GM21786 (cell line): ENCODE data around the gene GUCA1A.
"Not testable (repeated sequence)": the region's sequence is repeated elsewhere in the genome, so short reads cannot be mapped to it uniquely, and the experiment has no call there.

Source experiments
- ATAC-seq: cut with Tn5 transposase; IDR thresholded peaks from one replicate; pipeline ENCODE4 v1.9.1; 2021; ENCODE audit not compliant: unreplicated experiment

GUCA1A gene

GRCh38 chr6:42142118-42142835, 30.9 kb upstream of the GUCA1A start, which contains the start of gene C6orf132:
Gene C6orf132, minus strand, starts transcription at chr6:42142620. Its CDS starts 176 bp downstream, at chr6:42142444.
- ATAC-seq = no peak

- no peak for ATAC-seq
Observed at GRCh38 chr6:42147138-42147562, 26.0 kb upstream of the GUCA1A start.

GRCh38 chr6:42148058-42148457, 25.1 kb upstream of the GUCA1A start:
- no peak for ATAC-seq

- ATAC-seq = no peak
Observed at GRCh38 chr6:42150254-42150653, 22.9 kb upstream of the GUCA1A start.

- ATAC-seq = no peak
Observed at GRCh38 chr6:42152024-42152423, 21.1 kb upstream of the GUCA1A start.

- not testable (repeated sequence) for ATAC-seq
Observed at GRCh38 chr6:42152528-42153213, 20.5 kb upstream of the GUCA1A start.

- no peak for ATAC-seq
Observed at GRCh38 chr6:42153921-42154320, 19.2 kb upstream of the GUCA1A start.

GRCh38 chr6:42154461-42155209, 18.5 kb upstream of the GUCA1A start:
- ATAC-seq = no peak

- no peak for ATAC-seq
Observed at GRCh38 chr6:42155293-42155692, 17.9 kb upstream of the GUCA1A start.

- ATAC-seq = no peak
Observed at GRCh38 chr6:42156638-42157037, 16.5 kb upstream of the GUCA1A start.

- no peak for ATAC-seq
Observed at GRCh38 chr6:42158011-42158410, 15.2 kb upstream of the GUCA1A start.

GRCh38 chr6:42158631-42159030, 14.5 kb upstream of the GUCA1A start:
- ATAC-seq = no peak

- ATAC-seq = no peak
Observed at GRCh38 chr6:42159431-42160024, 13.6 kb upstream of the GUCA1A start.

GRCh38 chr6:42162384-42162783, 10.8 kb upstream of the GUCA1A start:
- ATAC-seq = no peak

GRCh38 chr6:42162812-42163211, 10.4 kb upstream of the GUCA1A start:
- ATAC-seq = no peak

GRCh38 chr6:42163981-42164380, 9.2 kb upstream of the GUCA1A start:
- ATAC-seq = no peak

GRCh38 chr6:42165016-42165415, 8.1 kb upstream of the GUCA1A start:
- no peak for ATAC-seq

- no peak for ATAC-seq
Observed at GRCh38 chr6:42166444-42167141, 6.6 kb upstream of the GUCA1A start.

GRCh38 chr6:42168650-42169049, 4.5 kb upstream of the GUCA1A start:
- ATAC-seq = no peak

- ATAC-seq = not testable (repeated sequence)
Observed at GRCh38 chr6:42169780-42170179, 3.4 kb upstream of the GUCA1A start.
